AG04449 (cell line): ENCODE results near the gene PCYOX1L.

Experiments used
- CTCF ChIA-PET: fragments of 350-600 bp; formaldehyde crosslinking; extraction: SDS; loops from one replicate; lab custom pipeline; 2021; ENCODE audit warnings: antibody characterized with exemption; lab: Yijun Ruan, JAX
- POLR2A ChIA-PET: fragments of 400-600, 350-600 bp; formaldehyde crosslinking; extraction: SDS; loops from one replicate; lab custom pipeline; 2020; ENCODE audit warnings: antibody characterized with exemption, inconsistent platforms; lab: Yijun Ruan, JAX
- DNase-seq: peaks from one replicate; pipeline ENCODE4 v3.0.0-alpha.2; 2010; ENCODE audit warnings: low read depth, low spot score
- H3K4me3 ChIP-seq: 2 replicates; pipeline ENCODE4 v1.5.1; 2011; ENCODE audit warnings: low read depth, mild to moderate bottlenecking, control low read depth, low read length
- CTCF ChIP-seq: IDR thresholded peaks from one replicate; pipeline ENCODE4 v1.5.1; 2011; ENCODE audit warnings: mild to moderate bottlenecking, moderate library complexity, low read length, control low read depth, inconsistent platforms; ENCODE audit not compliant: insufficient read depth; ENCODE audit errors: missing control alignments

The PCYOX1L gene

GRCh38 chr5:149366169-149366729 lies 8.4 kb downstream of the PCYOX1L start:
- ChIA-PET POLR2A (interaction anchor here (1.9 to 3.2 kb wide), 3 partner anchors 8 to 68 kb away, joined by 5 to 29 read pairs (median 10); partner anchors contain the start of gene PCYOX1L), CTCF (interaction anchor here (0.8 to 19.5 kb wide), 27 partner anchors 14 to 256 kb away, joined by 3 to 519 read pairs (median 14); partner anchors contain the start of genes ARHGEF37, CSNK1A1, GRPEL2 and IL17B)
- no peak overlapping the region for H3K4me3 ChIP-seq
- DNase-seq: no peak
- no peak for TF ChIP-seq CTCF

- DNase-seq: no peak
- POLR2A ChIA-PET: interaction anchor here (1.0 to 3.2 kb wide), 5 partner anchors 9 to 67 kb away, joined by 3 to 29 read pairs (median 5); partner anchors contain the start of gene PCYOX1L
- no peak overlapping the region for H3K4me3 ChIP-seq
- peak; percentile 78 for TF ChIP-seq CTCF
- CTCF ChIA-PET: interaction anchor here (0.8 to 19.5 kb wide), 46 partner anchors 15 to 254 kb away, joined by 3 to 519 read pairs (median 4); partner anchors contain the start of genes CSNK1A1, GRPEL2, IL17B and PCYOX1L
Observed at GRCh38 chr5:149367249-149367971, 9.6 kb downstream of the PCYOX1L start.

- no peak overlapping the region for H3K4me3 ChIP-seq
- CTCF ChIA-PET: interaction anchor here (0.8 to 19.5 kb wide), 42 partner anchors 16 to 250 kb away, joined by 3 to 519 read pairs (median 4); partner anchors contain the start of genes CSNK1A1, GRPEL2, IL17B and PCYOX1L
- no peak for DNase-seq
- POLR2A ChIA-PET: interaction anchor here (1.0 to 3.2 kb wide), 5 partner anchors 10 to 67 kb away, joined by 3 to 29 read pairs (median 5); partner anchors contain the start of gene PCYOX1L
- no peak for TF ChIP-seq CTCF
Observed at GRCh38 chr5:149367972-149368645, 10.3 kb downstream of the PCYOX1L start.

GRCh38 chr5:149370878-149371277 lies 13.0 kb downstream of the PCYOX1L start:
- DNase-seq: no peak
- no peak overlapping the region for H3K4me3 ChIP-seq
- ChIA-PET CTCF (interaction anchor here (0.6 to 19.5 kb wide), 26 partner anchors 8 to 252 kb away, joined by 3 to 519 read pairs (median 7); partner anchors contain the start of genes CSNK1A1, GRPEL2, IL17B and PCYOX1L), POLR2A (interaction anchor here (0.6 to 1.2 kb wide), 4 partner anchors 13 to 64 kb away, joined by 3 to 4 read pairs (median 4); partner anchors contain the start of gene PCYOX1L)
- TF ChIP-seq CTCF: no peak

GRCh38 chr5:149371296-149371962 lies 13.6 kb downstream of the PCYOX1L start:
- ChIA-PET POLR2A (interaction anchor here (0.9 to 1.2 kb wide), 4 partner anchors 14 to 63 kb away, joined by 3 to 4 read pairs (median 4); partner anchors contain the start of gene PCYOX1L), CTCF (interaction anchor here (0.7 to 19.5 kb wide), 35 partner anchors 8 to 251 kb away, joined by 3 to 519 read pairs (median 5); partner anchors contain the start of genes CSNK1A1, GRPEL2, IL17B and PCYOX1L)
- DNase-seq: no peak
- no peak overlapping the region for H3K4me3 ChIP-seq
- peak; percentile 81 for TF ChIP-seq CTCF
